Inflammatory macrophage (primary cell): Measurements from ENCODE around the gene TTC23L.

Experiments used
- DNase-seq, 2 donors: peaks; one replicate each; pipeline ENCODE4 v3.0.0-alpha.2; 2020 to 2022

TTC23L gene

GRCh38 chr5:34833090-34833489, 5.9 kb upstream of the TTC23L start:
- DNase-seq: no peak

- no peak for DNase-seq
These were observed 4.8 kb upstream of the TTC23L start for GRCh38 chr5:34833976-34834793.

GRCh38 chr5:34834794-34835089, 4.2 kb upstream of the TTC23L start:
- no peak for DNase-seq

- DNase-seq: no peak
These were observed 3.3 kb upstream of the TTC23L start for GRCh38 chr5:34835664-34836063.

- no peak for DNase-seq
These were observed 2.9 kb downstream of the TTC23L start for GRCh38 chr5:34841816-34842215.

GRCh38 chr5:34842554-34842953, 3.6 kb downstream of the TTC23L start:
- DNase-seq: no peak

GRCh38 chr5:34843497-34843896, 4.5 kb downstream of the TTC23L start:
- no peak for DNase-seq

GRCh38 chr5:34844106-34844505, 5.1 kb downstream of the TTC23L start:
- no peak for DNase-seq

- no peak for DNase-seq
These were observed 6.0 kb downstream of the TTC23L start for GRCh38 chr5:34844999-34845398.

- no peak for DNase-seq
These were observed 8.1 kb downstream of the TTC23L start for GRCh38 chr5:34847056-34847455.

GRCh38 chr5:34847552-34847951, 8.6 kb downstream of the TTC23L start:
- no peak for DNase-seq

GRCh38 chr5:34848230-34848629, 9.3 kb downstream of the TTC23L start:
- DNase-seq: no peak

- DNase-seq: no peak
These were observed 10.3 kb downstream of the TTC23L start for GRCh38 chr5:34849253-34849652.

- DNase-seq: no peak
These were observed 15.7 kb downstream of the TTC23L start for GRCh38 chr5:34854459-34855174.

GRCh38 chr5:34857161-34857560, 18.2 kb downstream of the TTC23L start:
- no peak for DNase-seq

- no peak for DNase-seq
These were observed 18.9 kb downstream of the TTC23L start for GRCh38 chr5:34857894-34858293.

GRCh38 chr5:34858790-34859189, 19.8 kb downstream of the TTC23L start:
- DNase-seq: no peak

- no peak for DNase-seq
These were observed 20.3 kb downstream of the TTC23L start for GRCh38 chr5:34859253-34859652.

- DNase-seq: no peak
These were observed 25.0 kb downstream of the TTC23L start for GRCh38 chr5:34863946-34864345.

- no peak for DNase-seq
These were observed 26.1 kb downstream of the TTC23L start for GRCh38 chr5:34865091-34865490.

- DNase-seq: no peak
These were observed 28.1 kb downstream of the TTC23L start for GRCh38 chr5:34866989-34867471.

GRCh38 chr5:34867660-34868059, 28.7 kb downstream of the TTC23L start:
- DNase-seq: no peak

GRCh38 chr5:34868791-34869190, 29.8 kb downstream of the TTC23L start:
- DNase-seq: no peak

GRCh38 chr5:34869256-34869655, 30.3 kb downstream of the TTC23L start:
- no peak for DNase-seq
